NCI-H510A treated with DMSO at 0.1 percent for 48 hours (cell line): ENCODE data around the gene CYP2A6.
"Not testable (repeated sequence)": the region's sequence is repeated elsewhere in the genome, so short reads cannot be mapped to it uniquely, and the experiment has no call there.

Experiments
- DNase-seq: peaks from one replicate; lab custom pipeline; 2025; lab: John Stamatoyannopoulos, UW

Gene CYP2A6, protein sequence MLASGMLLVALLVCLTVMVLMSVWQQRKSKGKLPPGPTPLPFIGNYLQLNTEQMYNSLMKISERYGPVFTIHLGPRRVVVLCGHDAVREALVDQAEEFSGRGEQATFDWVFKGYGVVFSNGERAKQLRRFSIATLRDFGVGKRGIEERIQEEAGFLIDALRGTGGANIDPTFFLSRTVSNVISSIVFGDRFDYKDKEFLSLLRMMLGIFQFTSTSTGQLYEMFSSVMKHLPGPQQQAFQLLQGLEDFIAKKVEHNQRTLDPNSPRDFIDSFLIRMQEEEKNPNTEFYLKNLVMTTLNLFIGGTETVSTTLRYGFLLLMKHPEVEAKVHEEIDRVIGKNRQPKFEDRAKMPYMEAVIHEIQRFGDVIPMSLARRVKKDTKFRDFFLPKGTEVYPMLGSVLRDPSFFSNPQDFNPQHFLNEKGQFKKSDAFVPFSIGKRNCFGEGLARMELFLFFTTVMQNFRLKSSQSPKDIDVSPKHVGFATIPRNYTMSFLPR

DNA sequence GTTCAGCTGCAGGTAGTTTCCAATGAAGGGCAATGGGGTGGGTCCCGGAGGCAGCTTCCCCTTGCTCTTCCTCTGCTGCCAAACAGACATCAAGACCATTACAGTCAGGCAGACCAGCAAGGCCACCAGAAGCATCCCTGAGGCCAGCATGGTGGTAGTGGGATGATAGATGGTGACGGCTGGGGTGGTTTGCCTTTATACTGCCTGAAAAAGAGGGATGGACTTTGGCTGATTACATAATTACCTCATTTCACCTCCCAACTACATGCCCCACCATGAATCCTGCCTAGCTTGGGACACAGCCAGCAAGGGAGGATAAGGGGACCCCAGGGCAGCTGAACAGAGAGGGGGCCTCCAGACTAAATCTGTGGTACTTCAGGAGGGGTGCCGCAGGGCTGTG, at the start of gene CYP2A6:
Gene CYP2A6 (minus strand): TSS at position 171 of the 400 bp plus-strand sequence. CDS start 21 bp downstream, at position 150.
- not testable (repeated sequence) for DNase-seq

GRCh38 chr19:40899964-40900363, 49.7 kb upstream of the CYP2A6 start:
- DNase-seq, result not testable (repeated sequence)

GRCh38 chr19:40896843-40897789, 46.9 kb upstream of the CYP2A6 start:
- not testable (repeated sequence) for DNase-seq

GRCh38 chr19:40896418-40896796, 46.2 kb upstream of the CYP2A6 start:
- DNase-seq, result no peak

DNA sequence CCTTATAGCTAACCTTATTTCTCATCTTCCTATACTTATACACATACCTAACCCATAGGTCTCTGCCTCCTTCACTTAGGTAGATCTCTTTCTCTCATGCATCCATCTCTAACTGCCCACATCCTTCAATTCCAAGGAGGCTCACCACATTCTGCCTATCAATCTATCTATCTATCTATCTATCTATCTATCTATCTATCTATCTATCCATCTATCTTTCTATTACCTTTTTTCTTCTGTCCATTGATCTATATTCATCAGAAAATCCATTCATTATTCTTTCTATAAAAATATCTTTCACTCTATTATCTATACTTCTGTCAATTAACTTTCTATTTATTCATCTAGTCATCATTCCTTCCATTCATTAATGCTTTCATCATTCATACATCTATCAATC, 42.9 kb upstream of the CYP2A6 start:
- no peak for DNase-seq

- no peak for DNase-seq
These were observed 39.1 kb upstream of the CYP2A6 start for GRCh38 chr19:40889366-40889765.

DNA sequence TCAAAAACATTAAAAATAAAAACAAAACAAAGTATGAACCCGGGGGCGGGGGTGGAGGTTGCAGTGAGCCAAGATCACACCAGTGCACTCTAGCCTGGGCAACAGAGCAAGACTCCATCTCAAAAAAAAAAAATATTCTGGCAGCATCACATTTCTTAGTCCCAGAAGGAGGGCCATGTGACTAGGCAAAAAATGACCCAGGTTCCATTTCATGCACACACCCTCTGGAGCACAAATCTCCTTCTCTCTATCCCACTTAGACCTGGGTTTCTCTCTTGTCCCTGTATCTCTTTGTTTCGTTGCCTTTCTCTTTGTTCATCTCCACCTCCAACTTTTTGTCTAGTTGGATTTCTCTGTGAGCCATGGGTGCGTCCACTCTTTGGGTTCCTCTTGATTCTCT, 37.9 kb upstream of the CYP2A6 start:
- no peak for DNase-seq

- DNase-seq, result not testable (repeated sequence)
These were observed 34.1 kb upstream of the CYP2A6 start for GRCh38 chr19:40884187-40884931.

GRCh38 chr19:40882062-40882461, 31.8 kb upstream of the CYP2A6 start, which contains the start of gene CYP2A7:
Gene CYP2A7, minus strand, starts transcription at chr19:40882231. Its CDS starts 21 bp downstream, at chr19:40882210.
- DNase-seq, result not testable (repeated sequence)

GRCh38 chr19:40879349-40879748, 29.1 kb upstream of the CYP2A6 start:
- not testable (repeated sequence) for DNase-seq

GRCh38 chr19:40875526-40875951, 25.3 kb upstream of the CYP2A6 start:
- not testable (repeated sequence) for DNase-seq

DNA sequence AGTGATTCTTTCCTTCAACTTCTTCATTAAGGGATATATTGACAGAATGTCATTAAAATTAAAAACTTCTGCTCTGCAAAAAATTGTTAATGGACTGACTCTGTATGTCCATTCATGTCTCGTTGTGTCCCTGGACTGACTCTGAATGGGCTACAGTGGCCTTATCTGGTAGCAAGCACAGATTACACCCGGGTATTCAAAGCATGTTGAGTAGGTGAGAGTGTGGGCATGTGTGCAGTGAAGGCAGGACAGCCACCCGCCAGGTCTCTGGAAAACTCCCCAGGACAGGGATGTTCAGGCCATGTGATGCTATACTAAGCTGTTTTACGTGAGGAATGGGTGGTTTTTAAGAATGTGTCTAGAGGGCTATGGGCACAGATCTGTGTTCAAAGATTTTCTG, 24.6 kb upstream of the CYP2A6 start:
- DNase-seq, result not testable (repeated sequence)

GRCh38 chr19:40873873-40874272, 23.6 kb upstream of the CYP2A6 start:
- not testable (repeated sequence) for DNase-seq

GRCh38 chr19:40872209-40872608, 22.0 kb upstream of the CYP2A6 start:
- DNase-seq, result no peak

DNA sequence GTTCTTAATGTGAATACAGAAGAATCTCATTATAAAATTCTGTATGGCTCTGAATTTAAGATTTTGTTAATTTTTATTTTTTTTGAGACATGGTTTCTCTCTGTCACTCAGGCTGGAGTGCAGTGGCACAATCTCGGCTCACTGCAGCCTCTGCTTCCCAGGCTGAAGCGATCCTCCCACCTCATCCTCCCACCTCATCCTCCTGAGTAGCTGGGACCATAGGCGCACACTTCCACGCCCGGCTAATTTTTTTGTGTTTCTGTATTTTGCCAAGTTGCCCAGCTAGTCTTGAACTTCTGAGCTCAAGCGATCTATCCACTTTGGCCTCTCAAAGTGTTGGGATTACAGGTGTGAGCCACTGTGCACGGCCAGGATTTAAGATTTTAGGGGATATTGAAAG, 17.5 kb upstream of the CYP2A6 start:
- no peak for DNase-seq

- DNase-seq, result not testable (repeated sequence)
These were observed 14.7 kb upstream of the CYP2A6 start for GRCh38 chr19:40864739-40865496.

- no peak for DNase-seq
These were observed 12.5 kb upstream of the CYP2A6 start for GRCh38 chr19:40862785-40863184.

- no peak for DNase-seq
These were observed 12.1 kb upstream of the CYP2A6 start for GRCh38 chr19:40862333-40862732.

DNA sequence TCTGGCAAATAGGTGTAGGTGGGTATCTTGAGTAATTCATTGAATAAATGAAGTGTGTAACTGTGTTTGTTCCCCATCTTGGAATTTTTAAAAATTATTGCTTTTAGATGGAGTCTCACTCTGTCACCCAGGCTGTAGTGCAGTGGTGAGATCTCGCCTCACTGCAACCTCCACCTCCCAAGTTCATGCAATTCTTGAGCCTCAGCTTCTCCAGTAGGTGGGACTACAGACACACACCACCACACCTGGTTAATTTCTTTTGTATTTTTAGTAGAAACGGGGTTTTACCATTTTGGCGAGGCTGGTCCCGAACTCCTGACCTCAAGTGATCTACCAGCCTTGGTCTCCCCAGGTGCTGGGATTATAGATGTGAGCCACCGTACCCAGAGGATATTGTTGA, 7.9 kb upstream of the CYP2A6 start:
- DNase-seq, result no peak

- not testable (repeated sequence) for DNase-seq
These were observed 2.4 kb upstream of the CYP2A6 start for GRCh38 chr19:40852467-40853152.
